ENCODE measurements around the gene FTCD.

- no peak for TF ChIP-seq POLR2A (IDR thresholded peaks at IDR 0.05)
- TF ChIP-seq, protein P1, sequence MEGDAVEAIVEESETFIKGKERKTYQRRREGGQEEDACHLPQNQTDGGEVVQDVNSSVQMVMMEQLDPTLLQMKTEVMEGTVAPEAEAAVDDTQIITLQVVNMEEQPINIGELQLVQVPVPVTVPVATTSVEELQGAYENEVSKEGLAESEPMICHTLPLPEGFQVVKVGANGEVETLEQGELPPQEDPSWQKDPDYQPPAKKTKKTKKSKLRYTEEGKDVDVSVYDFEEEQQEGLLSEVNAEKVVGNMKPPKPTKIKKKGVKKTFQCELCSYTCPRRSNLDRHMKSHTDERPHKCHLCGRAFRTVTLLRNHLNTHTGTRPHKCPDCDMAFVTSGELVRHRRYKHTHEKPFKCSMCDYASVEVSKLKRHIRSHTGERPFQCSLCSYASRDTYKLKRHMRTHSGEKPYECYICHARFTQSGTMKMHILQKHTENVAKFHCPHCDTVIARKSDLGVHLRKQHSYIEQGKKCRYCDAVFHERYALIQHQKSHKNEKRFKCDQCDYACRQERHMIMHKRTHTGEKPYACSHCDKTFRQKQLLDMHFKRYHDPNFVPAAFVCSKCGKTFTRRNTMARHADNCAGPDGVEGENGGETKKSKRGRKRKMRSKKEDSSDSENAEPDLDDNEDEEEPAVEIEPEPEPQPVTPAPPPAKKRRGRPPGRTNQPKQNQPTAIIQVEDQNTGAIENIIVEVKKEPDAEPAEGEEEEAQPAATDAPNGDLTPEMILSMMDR (IDR thresholded peaks at IDR 0.05): no peak
Observed at GRCh38 chr21:46150073-46150472, 5.3 kb downstream of the FTCD start.

Measured in suprapubic skin (tissue), 3 donors.